Esophagus muscularis mucosa (tissue), 4 donors: Measurements from ENCODE around the gene TARBP2.

Experiments
- EP300 ChIP-seq: sonication (generic); formaldehyde crosslinking; IDR thresholded peaks from one replicate; pipeline ENCODE4 v1.6.1; 2017; ENCODE audit warnings: antibody characterized with exemption
- POLR2A ChIP-seq: fragments of 450-650 bp; IDR thresholded peaks from one replicate; pipeline ENCODE4 v1.6.1; 2017; ENCODE audit warnings: antibody characterized with exemption, moderate library complexity, mild to moderate bottlenecking, low read depth
- POLR2AphosphoS5 ChIP-seq, 2 donors: sonication (generic); formaldehyde crosslinking; IDR thresholded peaks; one replicate each; pipeline ENCODE4 v1.6.1; 2017; ENCODE audit warnings: antibody characterized with exemption in 2 of 2
- TF ChIP-seq, protein P1 (sequence below), 3 experiments: fragments of 200-600 bp in 2 of 3; fragments of 450-650 bp in 1 of 3; sonication (generic) in 2 of 3; IDR thresholded peaks; one replicate each; pipeline ENCODE4 v1.5.1; 2017 to 2019; ENCODE audit warnings: antibody characterized with exemption in 3 of 3, mild to moderate bottlenecking in 2 of 3, moderate library complexity in 1 of 3

DNA sequence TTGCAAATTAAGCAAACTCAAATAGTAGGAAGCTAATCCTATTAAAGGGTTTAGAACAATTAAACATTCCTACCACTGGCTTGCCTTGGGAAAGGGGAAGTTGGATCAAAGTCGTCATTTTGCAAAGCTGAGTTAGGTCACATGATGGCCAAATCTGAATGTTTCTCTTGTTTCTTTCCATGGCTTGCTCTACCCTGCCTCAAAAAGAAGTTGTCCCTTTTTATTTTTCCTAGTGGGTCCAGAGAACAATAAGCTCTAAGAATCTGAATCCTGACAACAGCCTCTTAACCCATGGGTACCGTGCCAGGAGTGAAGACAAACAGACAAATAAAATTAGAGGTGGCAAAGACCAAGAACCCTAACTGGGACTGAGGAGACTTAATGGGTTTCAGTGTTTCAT is 32.4 kb downstream of the TARBP2 start:
- TF ChIP-seq, protein P1, sequence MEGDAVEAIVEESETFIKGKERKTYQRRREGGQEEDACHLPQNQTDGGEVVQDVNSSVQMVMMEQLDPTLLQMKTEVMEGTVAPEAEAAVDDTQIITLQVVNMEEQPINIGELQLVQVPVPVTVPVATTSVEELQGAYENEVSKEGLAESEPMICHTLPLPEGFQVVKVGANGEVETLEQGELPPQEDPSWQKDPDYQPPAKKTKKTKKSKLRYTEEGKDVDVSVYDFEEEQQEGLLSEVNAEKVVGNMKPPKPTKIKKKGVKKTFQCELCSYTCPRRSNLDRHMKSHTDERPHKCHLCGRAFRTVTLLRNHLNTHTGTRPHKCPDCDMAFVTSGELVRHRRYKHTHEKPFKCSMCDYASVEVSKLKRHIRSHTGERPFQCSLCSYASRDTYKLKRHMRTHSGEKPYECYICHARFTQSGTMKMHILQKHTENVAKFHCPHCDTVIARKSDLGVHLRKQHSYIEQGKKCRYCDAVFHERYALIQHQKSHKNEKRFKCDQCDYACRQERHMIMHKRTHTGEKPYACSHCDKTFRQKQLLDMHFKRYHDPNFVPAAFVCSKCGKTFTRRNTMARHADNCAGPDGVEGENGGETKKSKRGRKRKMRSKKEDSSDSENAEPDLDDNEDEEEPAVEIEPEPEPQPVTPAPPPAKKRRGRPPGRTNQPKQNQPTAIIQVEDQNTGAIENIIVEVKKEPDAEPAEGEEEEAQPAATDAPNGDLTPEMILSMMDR (IDR thresholded peaks at IDR 0.05), result no peak
- no peak for TF ChIP-seq POLR2A
- no peak for TF ChIP-seq EP300
- TF ChIP-seq POLR2AphosphoS5 (IDR thresholded peaks at IDR 0.05), result no peak
